Activated T-helper 2 cell treated with anti-CD3 and anti-CD28 coated beads, Interferon-gamma antibody, Interleukin-2, Interleukin-4, amounts not matched to agents 10 μg/mL and 5 μg/mL and 100 μg/mL, durations not matched to agents 14 hours and 24 hours and 36 hours (primary cell): Measurements from ENCODE around the gene LRRC8D. TPM values are rescaled to one million over a fixed set of nuclear protein-coding genes. Genes with fewer than 3 reads are reported as not detected.
A peak's percentile ranks its signal among the peaks of the same experiment; 100 is the strongest.
"Not testable (repeated sequence)": the region's sequence is repeated elsewhere in the genome, so short reads cannot be mapped to it uniquely, and the experiment has no call there.

Source experiments
- DNase-seq: peaks from one replicate; pipeline ENCODE4 v3.0.0; 2021; ENCODE audit warnings: low spot score
- H3K27ac Mint-ChIP-seq: one replicate; pipeline ENCODE4 v1.8.0; 2021; ENCODE audit warnings: mixed read lengths
- H3K27me3 Mint-ChIP-seq: one replicate; pipeline ENCODE4 v1.8.0; 2021; ENCODE audit warnings: low read depth, mixed read lengths
- H3K36me3 Mint-ChIP-seq: one replicate; pipeline ENCODE4 v1.8.0; 2021; ENCODE audit warnings: low read depth, mixed read lengths
- H3K4me1 Mint-ChIP-seq: one replicate; pipeline ENCODE4 v1.8.0; 2021; ENCODE audit warnings: low read depth, mixed read lengths
- H3K4me3 Mint-ChIP-seq: one replicate; pipeline ENCODE4 v1.8.0; 2021; ENCODE audit warnings: low read depth, mild to moderate bottlenecking, moderate library complexity, mixed read lengths
- H3K9me3 Mint-ChIP-seq: one replicate; pipeline ENCODE4 v1.8.0; 2021; ENCODE audit warnings: mixed read lengths
- intact Hi-C: fragments of 100-400 bp; cut with micrococcal nuclease; formaldehyde crosslinking; loops from one replicate; pipeline ENCODE4 v1.15.1; 2023
- total RNA-seq: library from RNA; stranded (reverse); gene quantifications from 2 replicates; pipeline ENCODE4 v1.2.3, GENCODE V29; 2022

The LRRC8D gene
- total RNA-seq = 28.6 and 33.3 TPM in 2 replicates

- peak; percentile 66 for DNase-seq
- peaks cover 13% of the 10 kb centered on the region for H3K27me3 Mint-ChIP-seq
- peaks cover 13% of the 10 kb centered on the region for H3K36me3 Mint-ChIP-seq
- no peaks in the 10 kb centered on the region for H3K9me3 Mint-ChIP-seq
- H3K4me3 Mint-ChIP-seq = peak within 1 kb of the TSS; percentile 84
- intact Hi-C loops = loop anchor here (1.0 to 2.0 kb wide), 3 partner anchors 23 to 174 kb away; partner anchors contain the start of gene ZNF326
- H3K4me1 Mint-ChIP-seq = peaks cover 23% of the 10 kb centered on the region
- H3K27ac Mint-ChIP-seq = peak within 1 kb of the TSS; percentile 66
Measured at GRCh38 chr1:89820422-89821321, at the start of gene LRRC8D. LRRC8D (plus strand) TSS chr1:89821032; CDS start chr1:89933069, 112,037 bp downstream.

- peaks cover 12% of the 10 kb centered on the region for H3K4me1 Mint-ChIP-seq
- no peaks in the 10 kb centered on the region for H3K9me3 Mint-ChIP-seq
- no peak overlapping the region for H3K27ac Mint-ChIP-seq
- no peaks in the 10 kb centered on the region for H3K27me3 Mint-ChIP-seq
- no peak for DNase-seq
- H3K4me3 Mint-ChIP-seq = no peak overlapping the region
- intact Hi-C loops = no loop called here
- no peaks in the 10 kb centered on the region for H3K36me3 Mint-ChIP-seq
Measured at GRCh38 chr1:89771991-89772560, 48.8 kb upstream of the LRRC8D start.

- DNase-seq, H3K27me3 Mint-ChIP-seq, H3K9me3 Mint-ChIP-seq, H3K4me3 Mint-ChIP-seq, H3K27ac Mint-ChIP-seq, intact Hi-C loops, H3K36me3 Mint-ChIP-seq: not testable (repeated sequence)
- H3K4me1 Mint-ChIP-seq = peaks cover 32% of the 10 kb centered on the region
Measured at GRCh38 chr1:89776104-89776503, 44.7 kb upstream of the LRRC8D start.

- H3K27me3 Mint-ChIP-seq, H3K27ac Mint-ChIP-seq, intact Hi-C loops, H3K9me3 Mint-ChIP-seq, H3K4me3 Mint-ChIP-seq, H3K36me3 Mint-ChIP-seq, DNase-seq: not testable (repeated sequence)
- H3K4me1 Mint-ChIP-seq = peaks cover 44% of the 10 kb centered on the region
Measured at GRCh38 chr1:89777271-89777670, 43.6 kb upstream of the LRRC8D start.

- Mint-ChIP-seq H3K4me1 (peaks cover 46% of the 10 kb centered on the region), H3K36me3 (no peaks in the 10 kb centered on the region)
Measured at GRCh38 chr1:89779151-89779940, 41.5 kb upstream of the LRRC8D start.

GRCh38 chr1:89780721-89781120 lies 40.1 kb upstream of the LRRC8D start:
- H3K36me3 Mint-ChIP-seq = no peaks in the 10 kb centered on the region
- H3K27me3 Mint-ChIP-seq = no peaks in the 10 kb centered on the region
- no peak for DNase-seq
- H3K27ac Mint-ChIP-seq = peak overlapping the region; percentile 96
- peaks cover 38% of the 10 kb centered on the region for H3K4me1 Mint-ChIP-seq
- H3K4me3 Mint-ChIP-seq = peak overlapping the region; percentile 56
- intact Hi-C loops = loop anchor here (1.0 to 5.0 kb wide), 6 partner anchors 24 to 258 kb away; partner anchors contain the start of genes LRRC8B, LRRC8D and ZNF326
- no peaks in the 10 kb centered on the region for H3K9me3 Mint-ChIP-seq

More at GRCh38 chr1:89779151-89779940, 41.5 kb upstream of the LRRC8D start:
- Mint-ChIP-seq H3K9me3 (no peaks in the 10 kb centered on the region), H3K27ac (peak overlapping the region; percentile 64), H3K4me3 (no peak overlapping the region), H3K27me3 (no peaks in the 10 kb centered on the region)
- DNase-seq = no peak
- intact Hi-C loops = no loop called here

GRCh38 chr1:89781494-89782126 lies 39.2 kb upstream of the LRRC8D start:
- H3K4me3 Mint-ChIP-seq = peak overlapping the region; percentile 53
- no peak for DNase-seq
- peak overlapping the region; percentile 96 for H3K27ac Mint-ChIP-seq
- intact Hi-C loops = loop anchor here (2.0 to 5.0 kb wide), 5 partner anchors 23 to 259 kb away; partner anchors contain the start of genes LRRC8B, LRRC8D and ZNF326
- H3K36me3 Mint-ChIP-seq = no peaks in the 10 kb centered on the region
- peaks cover 34% of the 10 kb centered on the region for H3K4me1 Mint-ChIP-seq
- no peaks in the 10 kb centered on the region for H3K27me3 Mint-ChIP-seq
- no peaks in the 10 kb centered on the region for H3K9me3 Mint-ChIP-seq

- DNase-seq = no peak
- H3K27ac Mint-ChIP-seq = no peak overlapping the region
- no peaks in the 10 kb centered on the region for H3K9me3 Mint-ChIP-seq
- H3K4me3 Mint-ChIP-seq = no peak overlapping the region
- intact Hi-C loops = no loop called here
- no peaks in the 10 kb centered on the region for H3K27me3 Mint-ChIP-seq
- no peaks in the 10 kb centered on the region for H3K36me3 Mint-ChIP-seq
- H3K4me1 Mint-ChIP-seq = peaks cover 9% of the 10 kb centered on the region
Measured at GRCh38 chr1:89786628-89787214, 34.1 kb upstream of the LRRC8D start.

- Mint-ChIP-seq H3K36me3 (no peaks in the 10 kb centered on the region), H3K4me3 (no peak overlapping the region), H3K4me1 (peaks cover 1% of the 10 kb centered on the region), H3K27ac (no peak overlapping the region), H3K9me3 (no peaks in the 10 kb centered on the region), H3K27me3 (no peaks in the 10 kb centered on the region)
- intact Hi-C loops = no loop called here
- DNase-seq = no peak
Measured at GRCh38 chr1:89790592-89790991, 30.2 kb upstream of the LRRC8D start.

- Mint-ChIP-seq H3K4me3 (no peak overlapping the region), H3K27me3 (no peaks in the 10 kb centered on the region), H3K9me3 (no peaks in the 10 kb centered on the region), H3K4me1 (peaks cover 1% of the 10 kb centered on the region), H3K36me3 (no peaks in the 10 kb centered on the region), H3K27ac (no peak overlapping the region)
- intact Hi-C loops = no loop called here
- no peak for DNase-seq
Measured at GRCh38 chr1:89791064-89791726, 29.6 kb upstream of the LRRC8D start.

- no peak for DNase-seq
- H3K36me3 Mint-ChIP-seq = no peaks in the 10 kb centered on the region
- no peaks in the 10 kb centered on the region for H3K9me3 Mint-ChIP-seq
- no peak overlapping the region for H3K27ac Mint-ChIP-seq
- H3K4me1 Mint-ChIP-seq = peaks cover 6% of the 10 kb centered on the region
- no peaks in the 10 kb centered on the region for H3K27me3 Mint-ChIP-seq
- no peak overlapping the region for H3K4me3 Mint-ChIP-seq
- intact Hi-C loops = no loop called here
Measured at GRCh38 chr1:89794406-89794805, 26.4 kb upstream of the LRRC8D start.
